ENCODE measurements around the gene PCDHGA11. TPM values are rescaled to one million over a fixed set of nuclear protein-coding genes. Genes with fewer than 3 reads are reported as not detected.
"Not testable (repeated sequence)": the region's sequence is repeated elsewhere in the genome, so short reads cannot be mapped to it uniquely, and the experiment has no call there.

The PCDHGA11 gene
- total RNA-seq, 1 experiment from 2014 or later, result 0.66 TPM

DNA sequence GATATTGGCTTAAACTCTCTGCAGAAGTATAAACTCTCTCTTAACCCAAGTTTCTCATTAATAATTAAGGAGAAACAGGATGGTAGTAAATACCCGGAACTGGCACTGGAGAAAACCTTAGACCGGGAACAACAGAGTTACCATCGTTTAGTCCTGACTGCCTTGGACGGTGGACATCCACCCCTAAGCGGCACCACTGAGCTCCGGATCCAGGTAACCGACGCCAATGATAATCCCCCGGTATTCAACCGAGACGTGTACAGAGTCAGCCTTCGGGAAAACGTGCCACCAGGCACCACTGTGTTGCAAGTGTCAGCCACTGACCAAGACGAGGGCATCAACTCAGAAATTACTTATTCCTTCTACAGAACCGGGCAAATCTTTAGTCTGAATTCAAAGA, 22.2 kb upstream of the PCDHGA11 start:
- DNase-seq (ENCODE audit: low spot score), result no peak

DNA sequence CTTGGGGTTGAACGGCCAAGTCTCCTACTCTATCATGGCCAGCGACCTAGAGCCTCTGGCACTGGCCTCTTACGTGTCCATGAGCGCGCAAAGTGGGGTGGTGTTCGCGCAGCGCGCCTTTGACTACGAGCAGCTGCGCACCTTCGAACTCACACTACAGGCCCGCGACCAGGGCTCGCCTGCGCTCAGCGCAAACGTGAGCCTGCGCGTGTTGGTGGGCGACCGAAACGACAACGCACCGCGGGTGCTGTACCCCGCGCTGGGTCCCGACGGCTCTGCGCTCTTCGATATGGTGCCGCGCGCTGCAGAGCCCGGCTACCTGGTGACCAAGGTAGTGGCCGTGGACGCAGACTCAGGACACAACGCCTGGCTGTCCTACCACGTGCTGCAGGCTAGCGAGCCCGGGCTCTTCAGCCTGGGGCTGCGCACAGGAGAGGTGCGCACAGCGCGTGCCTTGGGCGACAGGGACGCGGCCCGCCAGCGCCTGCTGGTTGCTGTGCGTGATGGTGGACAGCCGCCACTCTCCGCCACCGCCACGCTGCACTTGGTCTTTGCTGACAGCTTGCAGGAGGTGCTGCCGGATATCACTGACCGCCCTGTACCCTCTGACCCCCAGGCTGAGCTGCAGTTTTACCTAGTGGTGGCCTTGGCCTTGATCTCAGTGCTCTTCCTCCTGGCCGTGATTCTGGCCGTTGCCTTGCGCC, 21.1 kb upstream of the PCDHGA11 start:
- DNase-seq (ENCODE audit: low spot score), result no peak

DNA sequence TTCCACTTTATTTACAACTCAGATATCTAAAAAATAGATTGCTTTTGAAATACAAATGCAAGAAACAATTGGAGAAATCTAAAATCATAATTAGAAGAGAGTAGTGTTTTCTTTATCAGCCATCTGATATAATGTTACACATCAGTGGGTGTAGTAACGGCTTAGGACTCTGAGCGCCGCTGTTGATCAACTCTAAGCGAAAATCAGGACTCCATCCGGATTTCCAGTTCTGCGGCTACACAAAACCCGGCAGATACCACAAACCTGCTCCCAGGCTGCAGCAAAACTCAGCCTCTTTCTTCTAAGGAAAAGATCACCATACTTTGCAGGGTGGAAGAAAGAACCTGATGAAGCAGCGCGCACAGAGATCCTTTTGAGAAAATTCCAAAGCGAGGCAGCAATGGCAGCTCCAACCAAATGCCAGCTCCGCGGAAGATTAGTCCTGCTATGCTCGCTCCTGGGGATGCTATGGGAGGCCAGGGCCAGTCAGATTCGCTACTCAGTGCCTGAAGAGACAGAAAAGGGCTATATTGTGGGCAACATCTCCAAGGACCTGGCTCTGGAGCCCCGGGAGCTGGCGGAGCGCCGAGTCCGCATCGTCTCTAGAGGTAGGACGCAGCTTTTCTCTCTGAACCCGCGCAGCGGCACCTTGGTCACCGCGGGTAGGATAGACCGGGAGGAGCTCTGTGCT, 18.2 kb upstream of the PCDHGA11 start, which contains the start of gene PCDHGA9:
PCDHGA9 (plus strand) TSS at position 226 of the 691 bp plus-strand sequence; CDS start at position 401, 175 bp downstream.
- no peak for DNase-seq (ENCODE audit: low spot score)

DNA sequence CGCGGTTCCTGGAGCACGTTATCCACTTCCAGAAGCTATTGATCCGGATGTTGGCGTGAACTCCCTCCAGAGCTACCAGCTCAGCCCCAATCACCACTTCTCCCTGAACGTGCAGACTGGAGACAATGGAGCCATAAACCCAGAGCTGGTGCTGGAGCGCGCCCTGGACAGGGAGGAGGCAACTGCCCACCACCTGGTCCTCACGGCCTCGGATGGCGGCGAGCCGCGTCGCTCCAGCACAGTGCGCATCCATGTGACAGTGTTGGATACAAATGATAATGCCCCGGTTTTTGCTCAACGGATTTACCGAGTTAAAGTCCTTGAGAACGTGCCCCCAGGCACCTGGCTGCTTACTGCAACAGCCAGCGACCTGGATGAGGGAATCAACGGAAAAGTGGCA, 17.5 kb upstream of the PCDHGA11 start:
- DNase-seq (ENCODE audit: low spot score), result no peak

DNA sequence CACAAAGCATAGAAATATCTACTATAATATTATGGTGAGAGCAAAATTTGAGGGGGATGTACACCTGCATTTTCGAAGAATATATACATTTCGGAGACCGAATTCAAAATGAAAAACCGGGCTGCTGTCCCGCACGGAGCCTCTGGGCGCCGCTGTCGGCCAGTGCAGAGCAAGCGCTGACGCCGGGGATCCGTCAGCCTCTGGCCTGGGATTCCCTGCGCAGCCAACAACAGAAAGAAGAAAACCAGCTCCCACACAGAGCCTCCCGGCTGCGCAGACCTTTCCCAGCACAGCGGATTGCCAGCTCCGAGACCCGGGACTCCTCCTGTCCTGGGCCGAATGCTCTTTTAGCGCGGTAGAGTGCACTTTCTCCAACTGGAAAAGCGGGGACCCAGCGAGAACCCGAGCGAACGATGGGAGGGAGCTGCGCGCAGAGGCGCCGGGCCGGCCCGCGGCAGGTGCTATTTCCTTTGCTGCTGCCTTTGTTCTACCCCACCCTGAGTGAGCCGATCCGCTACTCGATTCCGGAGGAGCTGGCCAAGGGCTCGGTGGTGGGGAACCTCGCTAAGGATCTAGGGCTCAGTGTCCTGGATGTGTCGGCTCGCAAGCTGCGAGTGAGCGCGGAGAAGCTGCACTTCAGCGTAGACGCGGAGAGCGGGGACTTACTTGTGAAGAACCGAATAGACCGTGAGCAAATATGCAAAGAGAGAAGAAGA, 12.9 kb upstream of the PCDHGA11 start, which contains the start of gene PCDHGB6:
PCDHGB6 (plus strand) TSS at position 232 of the 716 bp plus-strand sequence; CDS start at position 414, 182 bp downstream.
- not testable (repeated sequence) for DNase-seq (ENCODE audit: low spot score)

DNA sequence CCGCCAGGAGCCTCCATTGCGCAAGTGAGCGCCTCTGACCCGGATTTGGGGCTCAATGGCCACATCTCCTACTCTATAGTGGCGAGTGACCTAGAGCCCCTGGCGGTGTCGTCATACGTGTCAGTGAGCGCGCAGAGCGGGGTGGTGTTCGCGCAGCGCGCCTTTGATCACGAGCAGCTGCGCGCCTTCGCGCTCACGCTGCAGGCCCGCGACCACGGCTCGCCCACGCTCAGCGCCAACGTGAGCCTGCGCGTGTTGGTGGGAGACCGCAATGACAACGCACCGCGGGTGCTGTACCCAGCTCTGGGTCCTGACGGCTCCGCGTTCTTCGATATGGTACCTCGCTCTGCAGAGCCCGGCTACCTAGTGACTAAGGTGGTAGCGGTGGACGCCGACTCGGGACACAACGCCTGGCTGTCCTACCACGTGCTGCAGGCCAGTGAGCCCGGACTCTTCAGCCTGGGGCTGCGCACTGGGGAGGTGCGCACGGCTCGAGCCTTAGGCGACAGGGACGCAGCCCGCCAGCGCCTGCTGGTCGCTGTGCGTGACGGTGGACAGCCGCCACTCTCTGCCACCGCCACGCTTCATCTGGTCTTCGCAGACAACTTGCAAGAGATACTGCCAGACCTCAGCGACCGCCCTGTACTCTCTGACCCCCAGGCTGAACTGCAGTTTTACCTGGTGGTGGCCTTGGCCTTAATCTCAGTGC, 11.1 kb upstream of the PCDHGA11 start:
- no peak for DNase-seq (ENCODE audit: low spot score)

DNA sequence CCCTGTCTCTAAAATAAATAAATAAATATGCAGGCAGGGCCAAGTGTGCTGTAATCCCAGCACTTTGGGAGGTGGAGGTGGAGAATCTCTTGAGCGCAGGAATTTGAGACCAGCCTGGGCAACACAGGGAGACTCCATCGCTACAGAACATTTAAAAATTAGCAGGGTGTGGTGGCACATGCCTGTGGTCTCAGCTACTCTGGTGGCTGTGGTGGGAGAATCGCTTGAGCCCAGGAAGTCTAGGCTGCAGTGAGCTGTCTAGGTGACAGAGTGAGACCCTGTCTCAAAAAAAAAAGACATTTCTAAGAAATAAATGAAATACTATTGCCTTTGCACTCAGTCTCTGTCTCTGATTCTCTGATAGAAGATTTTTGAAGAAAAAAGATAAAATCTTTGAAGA, 9.3 kb upstream of the PCDHGA11 start:
- no peak for DNase-seq (ENCODE audit: low spot score)

DNA sequence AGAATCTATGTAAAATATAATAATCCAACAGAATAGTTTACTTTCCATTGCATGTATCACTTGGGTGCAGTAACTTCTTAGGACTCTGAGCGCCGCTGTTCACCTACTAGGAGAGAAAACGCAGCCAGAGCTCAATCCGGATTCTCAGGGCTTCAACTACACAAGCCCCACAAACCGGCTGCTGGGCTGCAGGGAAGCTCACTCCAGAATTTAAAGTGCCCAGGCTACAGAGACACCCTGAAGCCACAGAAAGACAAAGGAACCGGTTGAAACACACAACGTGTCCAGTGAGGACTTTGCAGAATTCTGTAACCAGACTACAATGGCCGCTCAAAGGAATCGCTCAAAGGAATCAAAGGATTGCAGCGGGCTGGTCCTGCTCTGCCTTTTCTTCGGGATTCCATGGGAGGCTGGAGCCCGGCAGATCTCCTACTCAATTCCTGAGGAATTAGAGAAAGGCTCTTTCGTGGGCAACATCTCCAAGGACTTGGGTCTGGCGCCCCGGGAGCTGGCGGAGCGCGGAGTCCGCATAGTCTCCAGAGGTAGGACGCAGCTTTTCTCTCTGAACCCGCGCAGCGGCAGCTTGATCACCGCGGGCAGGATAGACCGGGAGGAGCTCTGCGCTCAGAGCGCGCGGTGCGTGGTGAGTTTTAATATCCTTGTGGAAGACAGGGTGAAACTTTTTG, 7.9 kb upstream of the PCDHGA11 start, which contains the start of gene PCDHGA10:
PCDHGA10 (plus strand) TSS at position 134 of the 686 bp plus-strand sequence; CDS start at position 323, 189 bp downstream.
- peak; percentile 33 for DNase-seq (ENCODE audit: low spot score)

DNA sequence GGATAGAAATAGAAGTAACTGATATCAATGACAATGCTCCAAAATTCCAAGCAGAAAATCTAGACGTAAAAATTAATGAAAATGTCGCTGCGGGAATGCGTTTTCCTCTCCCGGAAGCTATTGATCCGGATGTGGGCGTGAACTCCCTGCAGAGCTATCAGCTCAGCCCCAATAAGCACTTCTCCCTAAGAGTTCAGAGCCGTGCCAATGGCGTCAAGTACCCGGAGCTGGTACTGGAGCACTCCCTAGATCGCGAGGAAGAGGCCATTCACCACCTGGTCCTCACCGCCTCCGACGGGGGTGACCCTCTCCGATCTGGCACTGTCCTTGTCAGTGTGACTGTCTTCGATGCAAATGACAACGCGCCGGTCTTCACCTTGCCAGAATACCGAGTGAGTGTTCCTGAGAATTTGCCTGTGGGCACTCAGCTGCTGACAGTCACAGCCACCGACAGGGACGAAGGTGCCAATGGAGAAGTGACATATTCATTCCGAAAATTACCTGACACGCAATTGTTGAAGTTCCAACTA, 7.2 kb upstream of the PCDHGA11 start:
- DNase-seq (ENCODE audit: low spot score), result no peak

DNA sequence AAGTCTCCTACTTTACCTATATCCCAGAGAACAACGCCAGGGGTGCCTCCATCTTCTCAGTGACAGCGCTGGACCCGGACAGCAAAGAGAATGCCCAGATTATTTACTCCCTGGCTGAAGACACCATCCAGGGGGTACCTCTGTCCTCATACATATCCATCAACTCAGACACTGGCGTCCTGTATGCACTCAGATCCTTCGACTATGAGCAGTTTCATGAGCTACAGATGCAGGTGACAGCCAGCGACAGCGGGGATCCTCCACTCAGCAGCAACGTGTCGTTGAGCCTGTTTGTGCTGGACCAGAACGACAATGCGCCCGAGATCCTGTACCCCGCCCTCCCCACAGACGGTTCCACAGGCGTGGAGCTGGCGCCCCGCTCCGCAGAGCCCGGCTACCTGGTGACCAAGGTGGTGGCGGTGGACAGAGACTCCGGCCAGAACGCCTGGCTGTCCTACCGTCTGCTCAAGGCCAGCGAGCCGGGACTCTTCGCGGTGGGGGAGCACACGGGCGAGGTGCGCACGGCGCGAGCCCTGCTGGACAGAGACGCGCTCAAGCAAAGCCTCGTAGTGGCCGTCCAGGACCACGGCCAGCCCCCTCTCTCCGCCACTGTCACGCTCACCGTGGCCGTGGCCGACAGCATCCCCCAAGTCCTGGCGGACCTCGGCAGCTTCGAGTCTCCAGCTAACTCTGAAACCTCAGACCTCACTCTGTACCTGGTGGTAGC, 6.1 kb upstream of the PCDHGA11 start:
- DNase-seq (ENCODE audit: low spot score), result not testable (repeated sequence)

DNA sequence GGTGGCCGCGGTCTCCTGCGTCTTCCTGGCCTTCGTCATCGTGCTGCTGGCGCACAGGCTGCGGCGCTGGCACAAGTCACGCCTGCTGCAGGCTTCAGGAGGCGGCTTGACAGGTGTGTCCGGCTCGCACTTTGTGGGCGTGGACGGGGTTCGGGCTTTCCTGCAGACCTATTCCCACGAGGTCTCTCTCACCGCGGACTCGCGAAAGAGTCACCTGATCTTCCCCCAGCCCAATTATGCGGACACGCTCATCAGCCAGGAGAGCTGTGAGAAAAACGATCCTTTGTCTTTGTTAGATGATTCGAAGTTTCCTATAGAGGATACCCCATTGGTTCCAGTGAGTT, 5.6 kb upstream of the PCDHGA11 start:
- DNase-seq (ENCODE audit: low spot score), result not testable (repeated sequence)

DNA sequence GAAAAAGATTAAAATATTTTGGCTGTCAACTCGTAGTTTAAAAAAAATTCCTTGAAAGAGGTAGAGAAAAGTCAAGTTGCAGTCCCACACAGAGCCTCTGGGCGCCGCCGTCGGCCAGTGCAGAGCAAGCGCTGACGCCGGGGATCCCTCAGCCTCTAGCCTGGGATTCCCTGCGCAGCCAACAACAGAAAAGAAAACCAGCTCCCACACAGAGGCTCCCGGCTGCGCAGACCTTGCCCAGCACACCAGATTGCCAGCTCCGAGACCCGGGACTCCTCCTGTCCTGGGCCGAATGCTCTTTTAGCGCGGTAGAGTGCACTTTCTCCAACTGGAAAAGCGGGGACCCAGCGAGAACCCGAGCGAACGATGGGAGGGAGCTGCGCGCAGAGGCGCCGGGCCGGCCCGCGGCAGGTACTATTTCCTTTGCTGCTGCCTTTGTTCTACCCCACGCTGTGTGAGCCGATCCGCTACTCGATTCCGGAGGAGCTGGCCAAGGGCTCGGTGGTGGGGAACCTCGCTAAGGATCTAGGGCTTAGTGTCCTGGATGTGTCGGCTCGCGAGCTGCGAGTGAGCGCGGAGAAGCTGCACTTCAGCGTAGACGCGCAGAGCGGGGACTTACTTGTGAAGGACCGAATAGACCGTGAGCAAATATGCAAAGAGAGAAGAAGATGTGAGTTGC, 3.2 kb upstream of the PCDHGA11 start, which contains the start of gene PCDHGB7:
PCDHGB7 (plus strand) TSS at position 184 of the 679 bp plus-strand sequence; CDS start at position 367, 183 bp downstream.
- not testable (repeated sequence) for DNase-seq (ENCODE audit: low spot score)

DNA sequence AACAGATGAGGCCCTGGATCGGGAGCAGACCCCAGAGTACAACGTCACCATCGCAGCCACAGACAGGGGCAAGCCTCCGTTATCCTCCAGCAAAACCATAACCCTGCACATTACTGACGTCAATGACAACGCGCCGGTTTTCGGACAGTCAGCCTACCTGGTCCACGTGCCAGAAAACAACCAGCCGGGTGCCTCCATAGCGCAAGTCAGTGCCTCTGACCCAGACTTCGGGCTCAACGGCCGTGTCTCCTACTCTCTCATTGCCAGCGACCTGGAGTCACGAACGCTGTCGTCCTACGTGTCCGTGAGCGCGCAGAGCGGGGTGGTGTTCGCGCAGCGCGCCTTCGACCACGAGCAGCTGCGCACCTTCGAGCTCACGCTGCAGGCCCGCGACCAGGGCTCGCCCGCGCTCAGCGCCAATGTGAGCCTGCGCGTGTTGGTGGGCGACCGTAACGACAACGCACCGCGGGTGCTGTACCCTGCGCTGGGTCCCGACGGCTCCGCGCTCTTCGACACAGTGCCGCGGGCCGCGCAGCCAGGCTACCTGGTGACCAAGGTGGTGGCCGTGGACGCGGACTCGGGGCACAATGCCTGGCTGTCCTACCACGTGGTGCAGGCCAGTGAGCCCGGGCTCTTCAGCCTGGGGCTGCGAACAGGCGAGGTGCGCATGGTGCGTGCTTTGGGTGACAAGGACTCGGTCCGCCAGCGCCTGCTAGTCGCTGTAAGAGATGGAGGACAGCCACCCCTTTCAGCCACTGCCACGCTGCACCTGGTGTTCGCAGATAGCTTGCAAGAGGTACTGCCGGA, 1.6 kb upstream of the PCDHGA11 start:
- no peak for DNase-seq (ENCODE audit: low spot score)

DNA sequence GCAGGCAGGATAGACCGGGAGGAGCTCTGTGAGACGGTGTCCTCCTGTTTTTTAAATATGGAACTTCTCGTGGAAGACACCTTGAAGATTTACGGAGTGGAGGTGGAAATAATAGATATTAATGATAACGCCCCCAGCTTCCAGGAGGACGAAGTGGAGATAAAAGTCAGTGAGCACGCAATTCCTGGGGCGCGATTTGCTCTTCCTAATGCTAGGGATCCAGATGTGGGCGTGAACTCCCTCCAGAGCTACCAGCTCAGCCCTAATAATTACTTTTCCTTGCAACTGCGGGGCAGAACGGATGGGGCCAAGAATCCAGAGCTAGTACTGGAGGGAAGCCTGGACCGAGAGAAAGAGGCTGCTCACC, 621 bp downstream of the PCDHGA11 start:
- no peak for DNase-seq (ENCODE audit: low spot score)

DNA sequence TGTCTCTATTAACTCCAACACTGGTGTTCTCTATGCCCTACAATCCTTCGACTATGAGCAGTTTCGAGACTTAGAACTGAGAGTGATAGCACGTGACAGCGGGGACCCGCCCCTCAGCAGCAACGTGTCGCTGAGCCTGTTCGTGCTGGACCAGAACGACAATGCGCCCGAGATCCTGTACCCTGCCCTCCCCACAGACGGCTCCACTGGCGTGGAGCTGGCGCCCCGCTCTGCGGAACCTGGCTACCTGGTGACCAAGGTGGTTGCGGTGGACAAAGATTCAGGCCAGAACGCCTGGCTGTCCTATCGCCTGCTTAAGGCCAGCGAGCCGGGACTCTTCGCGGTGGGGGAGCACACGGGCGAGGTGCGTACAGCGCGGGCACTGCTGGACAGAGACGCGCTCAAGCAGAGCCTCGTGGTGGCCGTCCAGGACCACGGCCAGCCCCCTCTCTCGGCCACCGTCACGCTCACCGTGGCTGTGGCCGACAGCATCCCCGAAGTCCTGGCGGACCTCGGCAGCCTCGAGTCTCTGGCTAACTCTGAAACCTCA, 2.0 kb downstream of the PCDHGA11 start:
- DNase-seq (ENCODE audit: low spot score), result no peak

DNA sequence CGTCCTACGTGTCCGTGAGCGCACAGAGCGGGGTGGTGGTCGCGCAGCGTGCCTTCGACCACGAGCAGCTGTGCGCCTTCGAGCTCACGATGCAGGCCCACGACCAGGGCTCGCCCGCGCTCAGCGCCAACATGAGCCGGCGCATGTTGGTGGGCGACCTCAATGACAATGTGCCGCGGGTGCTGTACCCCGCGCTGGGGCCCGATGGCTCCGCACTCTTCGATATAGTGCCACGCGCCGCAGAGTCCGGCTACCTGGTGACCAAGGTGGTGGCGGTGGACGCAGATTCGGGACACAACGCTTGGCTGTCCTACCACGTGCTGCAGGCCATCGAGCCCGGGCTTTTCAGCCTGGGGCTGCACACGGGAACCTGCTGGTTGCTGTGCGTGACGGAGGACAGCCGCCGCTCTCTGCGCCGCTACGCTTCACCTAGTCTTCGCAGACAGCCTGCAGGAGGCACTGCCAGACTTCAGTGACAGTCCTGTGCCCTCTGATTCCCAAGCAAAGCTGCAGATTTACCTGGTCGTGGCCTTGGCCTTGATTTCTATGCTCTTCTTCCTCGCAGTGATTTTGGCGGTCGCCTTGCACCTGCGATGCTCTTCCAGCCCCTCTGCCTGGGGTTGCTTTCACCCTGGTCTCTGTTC, 7.1 kb downstream of the PCDHGA11 start:
- no peak for DNase-seq (ENCODE audit: low spot score)

DNA sequence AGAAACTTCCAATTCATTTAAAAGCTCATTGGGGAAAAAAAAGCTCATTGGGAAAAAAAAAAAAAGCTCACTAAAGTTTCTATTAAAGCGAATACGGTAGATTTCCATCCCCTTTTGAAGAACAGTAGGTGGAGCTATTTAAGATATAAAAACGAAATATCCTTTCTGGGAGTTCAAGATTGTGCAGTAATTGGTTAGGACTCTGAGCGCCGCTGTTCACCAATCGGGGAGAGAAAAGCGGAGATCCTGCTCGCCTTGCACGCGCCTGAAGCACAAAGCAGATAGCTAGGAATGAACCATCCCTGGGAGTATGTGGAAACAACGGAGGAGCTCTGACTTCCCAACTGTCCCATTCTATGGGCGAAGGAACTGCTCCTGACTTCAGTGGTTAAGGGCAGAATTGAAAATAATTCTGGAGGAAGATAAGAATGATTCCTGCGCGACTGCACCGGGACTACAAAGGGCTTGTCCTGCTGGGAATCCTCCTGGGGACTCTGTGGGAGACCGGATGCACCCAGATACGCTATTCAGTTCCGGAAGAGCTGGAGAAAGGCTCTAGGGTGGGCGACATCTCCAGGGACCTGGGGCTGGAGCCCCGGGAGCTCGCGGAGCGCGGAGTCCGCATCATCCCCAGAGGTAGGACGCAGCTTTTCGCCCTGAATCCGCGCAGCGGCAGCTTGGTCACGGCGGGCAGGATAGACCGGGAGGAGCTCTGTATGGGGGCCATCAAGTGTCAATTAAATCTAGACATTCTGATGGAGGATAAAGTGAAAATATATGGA, 9.7 kb downstream of the PCDHGA11 start, which contains the start of gene PCDHGA12:
PCDHGA12 (plus strand) TSS at position 176 of the 782 bp plus-strand sequence; CDS start at position 429, 253 bp downstream.
- no peak for DNase-seq (ENCODE audit: low spot score)
